Measurements from ENCODE around the gene SLC7A14. TPM values are rescaled to one million over a fixed set of nuclear protein-coding genes. Genes with fewer than 3 reads are reported as not detected.

The SLC7A14 gene
- total and polyA plus RNA-seq, 7 experiments from 2014 or later: not detected

GRCh38 chr3:170562080-170562479 is 23.8 kb downstream of the SLC7A14 start:
- Histone ChIP-seq H3K4me3 (ENCODE audit: low read length) (no peak overlapping the region), H3K27ac (ENCODE audit: low read depth, low read length) (no peak overlapping the region), H3K4me1 (ENCODE audit: control insufficient read depth in 2 of 2, insufficient read depth in 2 of 2, low read length in 2 of 2) (no peaks in the 10 kb centered on the region), H3K9me3 (ENCODE audit: control insufficient read depth in 2 of 3, low read length in 3 of 3) (no peaks in the 10 kb centered on the region), H3K27me3 (ENCODE audit: control insufficient read depth in 2 of 2, insufficient read depth in 2 of 2, low read length in 2 of 2) (no peaks in the 10 kb centered on the region), H3K36me3 (ENCODE audit: control insufficient read depth in 2 of 3, insufficient read depth in 3 of 3, low read length in 3 of 3) (no peaks in the 10 kb centered on the region)
- no peaks in the 10 kb centered on the region for H3K36me3 Mint-ChIP-seq
- peaks cover 0 to 1% (median 0%) of the 10 kb centered on the region in 11 donors for H3K9me3 Mint-ChIP-seq
- DNase-seq: no peak
- H3K27ac Mint-ChIP-seq: no peak overlapping the region
- intact Hi-C loops (cut with micrococcal nuclease): no loop called here
- no peak overlapping the region for H3K4me3 Mint-ChIP-seq
- CTCF ChIA-PET: no interaction called here
- ATAC-seq: no peak
- peaks cover 0 to 21% (median 3%) of the 10 kb centered on the region in 7 donors for H3K4me1 Mint-ChIP-seq
- POLR2A ChIA-PET: no interaction called here
- peaks cover 0 to 22% (median 10%) of the 10 kb centered on the region in 5 donors for H3K27me3 Mint-ChIP-seq

GRCh38 chr3:170560717-170561382 is 25.0 kb downstream of the SLC7A14 start:
- DNase-seq (no peak), ATAC-seq (no peak)
- no peaks in the 10 kb centered on the region for H3K4me1 ChIP-seq (ENCODE audit: control insufficient read depth in 2 of 2, insufficient read depth in 2 of 2, low read length in 2 of 2)
- H3K9me3 ChIP-seq (ENCODE audit: control insufficient read depth in 2 of 3, low read length in 3 of 3): no peaks in the 10 kb centered on the region
- peaks cover 0 to 1% (median 0%) of the 10 kb centered on the region in 11 donors for H3K9me3 Mint-ChIP-seq
- CTCF ChIA-PET: no interaction called here
- no peak overlapping the region for H3K27ac ChIP-seq (ENCODE audit: low read depth, low read length)
- no peaks in the 10 kb centered on the region for H3K36me3 ChIP-seq (ENCODE audit: control insufficient read depth in 2 of 3, insufficient read depth in 3 of 3, low read length in 3 of 3)
- H3K4me1 Mint-ChIP-seq: peaks cover 0 to 21% (median 3%) of the 10 kb centered on the region in 7 donors
- H3K27me3 Mint-ChIP-seq: peaks cover 0 to 22% (median 12%) of the 10 kb centered on the region in 5 donors
- H3K27me3 ChIP-seq (ENCODE audit: control insufficient read depth in 2 of 2, insufficient read depth in 2 of 2, low read length in 2 of 2): no peaks in the 10 kb centered on the region
- H3K36me3 Mint-ChIP-seq: no peaks in the 10 kb centered on the region
- intact Hi-C loops (cut with micrococcal nuclease): no loop called here
- POLR2A ChIA-PET: no interaction called here
- no peak overlapping the region for H3K27ac Mint-ChIP-seq
- no peak overlapping the region for H3K4me3 ChIP-seq (ENCODE audit: low read length)
- no peak overlapping the region for H3K4me3 Mint-ChIP-seq

- H3K36me3 Mint-ChIP-seq: no peaks in the 10 kb centered on the region
- no peak overlapping the region for H3K4me3 Mint-ChIP-seq
- Histone ChIP-seq H3K9me3 (ENCODE audit: control insufficient read depth in 2 of 3, low read length in 3 of 3) (no peaks in the 10 kb centered on the region), H3K4me3 (ENCODE audit: low read length) (no peak overlapping the region), H3K27ac (ENCODE audit: low read depth, low read length) (no peak overlapping the region), H3K36me3 (ENCODE audit: control insufficient read depth in 2 of 3, insufficient read depth in 3 of 3, low read length in 3 of 3) (no peaks in the 10 kb centered on the region), H3K27me3 (ENCODE audit: control insufficient read depth in 2 of 2, insufficient read depth in 2 of 2, low read length in 2 of 2) (no peaks in the 10 kb centered on the region), H3K4me1 (ENCODE audit: control insufficient read depth in 2 of 2, insufficient read depth in 2 of 2, low read length in 2 of 2) (no peaks in the 10 kb centered on the region)
- intact Hi-C loops (cut with micrococcal nuclease): no loop called here
- POLR2A ChIA-PET: no interaction called here
- H3K27me3 Mint-ChIP-seq: peaks cover 0 to 22% (median 13%) of the 10 kb centered on the region in 5 donors
- DNase-seq: no peak
- CTCF ChIA-PET: no interaction called here
- no peak for ATAC-seq
- peaks cover 0 to 1% (median 0%) of the 10 kb centered on the region in 11 donors for H3K9me3 Mint-ChIP-seq
- H3K27ac Mint-ChIP-seq: no peak overlapping the region
- peaks cover 0 to 21% (median 3%) of the 10 kb centered on the region in 7 donors for H3K4me1 Mint-ChIP-seq
Observed at GRCh38 chr3:170560296-170560695, 25.6 kb downstream of the SLC7A14 start.

DNA sequence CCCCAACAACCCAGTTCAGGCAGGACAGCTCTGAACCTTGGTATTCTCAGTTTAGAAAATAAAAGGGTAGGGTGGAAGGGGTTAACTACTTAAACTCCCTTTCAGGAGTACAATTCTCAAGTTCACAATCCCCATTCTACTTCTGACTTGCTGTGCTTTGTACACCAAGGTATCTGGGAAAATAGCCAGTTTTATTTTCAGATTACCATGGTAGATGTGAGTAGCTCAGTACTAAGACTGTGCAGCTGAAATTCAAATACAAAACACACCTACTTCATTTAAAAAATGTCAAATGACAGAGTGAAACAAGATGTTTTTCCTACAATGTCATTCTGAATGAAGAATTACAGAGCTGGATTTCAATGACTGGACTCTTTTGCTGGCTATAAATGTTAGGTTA is 27.4 kb downstream of the SLC7A14 start:
- H3K4me3 ChIP-seq (ENCODE audit: low read length): no peak overlapping the region
- Mint-ChIP-seq H3K4me3 (no peak overlapping the region), H3K36me3 (no peaks in the 10 kb centered on the region), H3K27me3 (peaks cover 10 to 25% (median 19%) of the 10 kb centered on the region in 5 donors), H3K9me3 (peaks cover 0 to 1% (median 0%) of the 10 kb centered on the region in 11 donors), H3K27ac (no peak overlapping the region), H3K4me1 (peaks cover 0 to 8% (median 0%) of the 10 kb centered on the region in 7 donors)
- no peaks in the 10 kb centered on the region for H3K9me3 ChIP-seq (ENCODE audit: control insufficient read depth in 2 of 3, low read length in 3 of 3)
- ChIA-PET POLR2A (no interaction called here), CTCF (interaction anchor here (1.0 kb wide), 1 partner anchor 17 kb away, joined by 4 read pairs; no protein-coding TSS in a partner anchor)
- no peak for ATAC-seq
- intact Hi-C loops (cut with micrococcal nuclease): no loop called here
- H3K27ac ChIP-seq (ENCODE audit: low read depth, low read length): no peak overlapping the region
- no peak for DNase-seq
- no peaks in the 10 kb centered on the region for H3K4me1 ChIP-seq (ENCODE audit: control insufficient read depth in 2 of 2, insufficient read depth in 2 of 2, low read length in 2 of 2)
- H3K27me3 ChIP-seq (ENCODE audit: control insufficient read depth in 2 of 2, insufficient read depth in 2 of 2, low read length in 2 of 2): no peaks in the 10 kb centered on the region
- H3K36me3 ChIP-seq (ENCODE audit: control insufficient read depth in 2 of 3, insufficient read depth in 3 of 3, low read length in 3 of 3): no peaks in the 10 kb centered on the region

GRCh38 chr3:170555329-170555728 is 30.5 kb downstream of the SLC7A14 start:
- intact Hi-C loops (cut with micrococcal nuclease): no loop called here
- Mint-ChIP-seq H3K4me1 (peaks cover 0 to under 1% (median 0%) of the 10 kb centered on the region in 7 donors), H3K4me3 (no peak overlapping the region), H3K36me3 (no peaks in the 10 kb centered on the region), H3K9me3 (peaks cover 0 to 1% (median 0%) of the 10 kb centered on the region in 11 donors), H3K27me3 (peaks cover 17 to 31% (median 26%) of the 10 kb centered on the region in 5 donors), H3K27ac (no peak overlapping the region)
- Histone ChIP-seq H3K4me1 (ENCODE audit: control insufficient read depth in 2 of 2, insufficient read depth in 2 of 2, low read length in 2 of 2) (no peaks in the 10 kb centered on the region), H3K4me3 (ENCODE audit: low read length) (no peak overlapping the region), H3K9me3 (ENCODE audit: control insufficient read depth in 2 of 3, low read length in 3 of 3) (no peaks in the 10 kb centered on the region), H3K27me3 (ENCODE audit: control insufficient read depth in 2 of 2, insufficient read depth in 2 of 2, low read length in 2 of 2) (peaks cover 0 to 2% of the 10 kb centered on the region in 2 donors), H3K27ac (ENCODE audit: low read depth, low read length) (no peak overlapping the region), H3K36me3 (ENCODE audit: control insufficient read depth in 2 of 3, insufficient read depth in 3 of 3, low read length in 3 of 3) (no peaks in the 10 kb centered on the region)
- ATAC-seq (no peak), DNase-seq (no peak)
- ChIA-PET CTCF (interaction anchor here (0.5 kb wide), 1 partner anchor 1779 kb away, joined by 6 read pairs; no protein-coding TSS in a partner anchor), POLR2A (no interaction called here)

DNA sequence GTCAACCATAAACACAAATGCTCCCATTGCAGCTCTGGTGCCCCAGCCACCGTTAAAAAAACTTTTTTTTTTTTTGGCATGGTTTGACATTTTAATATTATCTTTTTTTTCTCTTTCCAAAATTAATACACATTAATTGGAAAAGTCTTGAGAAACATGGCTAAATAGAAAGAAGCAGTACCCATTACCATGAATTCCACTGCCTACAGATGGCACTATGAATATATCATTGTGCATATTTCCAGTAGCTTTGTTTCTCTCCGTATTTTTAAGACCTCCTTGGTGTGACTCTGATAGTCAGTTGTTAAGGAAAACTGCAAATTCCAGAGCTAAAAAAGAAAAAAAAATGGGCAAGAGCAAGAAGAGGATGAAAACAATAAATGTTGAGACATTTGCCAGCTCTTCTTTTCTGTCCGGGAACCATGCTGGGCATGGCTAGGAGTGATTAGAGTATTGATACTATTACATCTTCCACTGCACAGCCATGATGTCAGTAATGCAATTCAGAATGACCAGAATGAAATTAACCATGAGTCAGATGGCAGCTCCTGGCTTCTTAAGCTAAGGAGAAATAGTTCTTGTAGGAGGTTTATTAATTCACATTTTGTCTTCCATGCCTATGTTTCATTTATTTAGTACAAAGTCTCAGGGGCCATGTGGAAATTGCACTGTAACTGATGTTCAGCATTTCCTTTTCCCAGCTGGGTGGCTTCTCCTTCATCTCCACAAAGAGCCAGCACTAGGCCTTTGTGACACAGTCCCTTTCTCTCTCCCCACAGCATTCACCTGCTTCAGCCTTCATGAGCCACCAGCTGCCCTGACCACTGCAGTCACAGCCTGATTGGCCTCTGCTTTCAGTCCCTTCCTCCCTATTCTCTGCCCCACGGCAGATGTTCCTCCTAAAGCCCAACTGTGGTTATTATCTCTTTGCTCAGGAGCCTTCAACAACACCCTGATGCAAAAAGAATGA is 31.8 kb downstream of the SLC7A14 start:
- intact Hi-C loops (cut with micrococcal nuclease): no loop called here
- no peaks in the 10 kb centered on the region for H3K36me3 Mint-ChIP-seq
- H3K4me1 Mint-ChIP-seq: no peaks in the 10 kb centered on the region
- ChIA-PET POLR2A (no interaction called here), CTCF (no interaction called here)
- no peak overlapping the region for H3K27ac Mint-ChIP-seq
- H3K27me3 Mint-ChIP-seq: peaks cover 21 to 33% (median 26%) of the 10 kb centered on the region in 5 donors
- Histone ChIP-seq H3K9me3 (ENCODE audit: control insufficient read depth in 2 of 3, low read length in 3 of 3) (no peaks in the 10 kb centered on the region), H3K4me1 (ENCODE audit: control insufficient read depth in 2 of 2, insufficient read depth in 2 of 2, low read length in 2 of 2) (no peaks in the 10 kb centered on the region), H3K4me3 (ENCODE audit: low read length) (no peak overlapping the region), H3K36me3 (ENCODE audit: control insufficient read depth in 2 of 3, insufficient read depth in 3 of 3, low read length in 3 of 3) (no peaks in the 10 kb centered on the region), H3K27ac (ENCODE audit: low read depth, low read length) (no peak overlapping the region), H3K27me3 (ENCODE audit: control insufficient read depth in 2 of 2, insufficient read depth in 2 of 2, low read length in 2 of 2) (peaks cover 0 to 2% of the 10 kb centered on the region in 2 donors)
- peaks cover 0 to 1% (median 0%) of the 10 kb centered on the region in 11 donors for H3K9me3 Mint-ChIP-seq
- no peak overlapping the region for H3K4me3 Mint-ChIP-seq
- ATAC-seq (no peak), DNase-seq (no peak)
